Measurements from ENCODE around the gene CFAP46.
"Not testable (repeated sequence)": the region's sequence is repeated elsewhere in the genome, so short reads cannot be mapped to it uniquely, and the experiment has no call there.

The CFAP46 gene

GRCh38 chr10:132785723-132786475 is 156.5 kb downstream of the CFAP46 start, which contains the start of gene NKX6-2:
Gene NKX6-2, minus strand, starts transcription at chr10:132786147. Its CDS starts 199 bp downstream, at chr10:132785948.
- DNase-seq: no peak

- DNase-seq: no peak
Measured at GRCh38 chr10:132784866-132785722, 157.3 kb downstream of the CFAP46 start.

GRCh38 chr10:132783940-132784865 is 158.2 kb downstream of the CFAP46 start:
- DNase-seq: no peak

GRCh38 chr10:132783165-132783939 is 159.0 kb downstream of the CFAP46 start:
- DNase-seq: no peak

- no peak for DNase-seq
Measured at GRCh38 chr10:132781556-132781955, 160.8 kb downstream of the CFAP46 start.

GRCh38 chr10:132780356-132780755 is 162.0 kb downstream of the CFAP46 start:
- no peak for DNase-seq

- DNase-seq: no peak
Measured at GRCh38 chr10:132779549-132780294, 162.6 kb downstream of the CFAP46 start.

- DNase-seq: no peak
Measured at GRCh38 chr10:132777441-132777840, 164.9 kb downstream of the CFAP46 start.

GRCh38 chr10:132776821-132777220 is 165.5 kb downstream of the CFAP46 start:
- no peak for DNase-seq

- no peak for DNase-seq
Measured at GRCh38 chr10:132776186-132776585, 166.2 kb downstream of the CFAP46 start.

- DNase-seq: no peak
Measured at GRCh38 chr10:132774902-132775863, 167.2 kb downstream of the CFAP46 start.

- DNase-seq: no peak
Measured at GRCh38 chr10:132774181-132774901, 168.0 kb downstream of the CFAP46 start.

- not testable (repeated sequence) for DNase-seq
Measured at GRCh38 chr10:132772816-132773215, 169.6 kb downstream of the CFAP46 start.

- DNase-seq: no peak
Measured at GRCh38 chr10:132770061-132771021, 172.0 kb downstream of the CFAP46 start.

GRCh38 chr10:132768346-132769248 is 173.8 kb downstream of the CFAP46 start:
- DNase-seq: no peak

GRCh38 chr10:132766291-132766690 is 176.1 kb downstream of the CFAP46 start:
- DNase-seq: no peak

- no peak for DNase-seq
Measured at GRCh38 chr10:132765435-132765834, 176.9 kb downstream of the CFAP46 start.

Data from NCI-H446 (cell line).